ENCODE measurements around the gene FHL3. TPM values are rescaled to one million over a fixed set of nuclear protein-coding genes. Genes with fewer than 3 reads are reported as not detected.

Gene FHL3
- total RNA-seq, 1 donor from 2014 or later = 22.4 TPM

DNA sequence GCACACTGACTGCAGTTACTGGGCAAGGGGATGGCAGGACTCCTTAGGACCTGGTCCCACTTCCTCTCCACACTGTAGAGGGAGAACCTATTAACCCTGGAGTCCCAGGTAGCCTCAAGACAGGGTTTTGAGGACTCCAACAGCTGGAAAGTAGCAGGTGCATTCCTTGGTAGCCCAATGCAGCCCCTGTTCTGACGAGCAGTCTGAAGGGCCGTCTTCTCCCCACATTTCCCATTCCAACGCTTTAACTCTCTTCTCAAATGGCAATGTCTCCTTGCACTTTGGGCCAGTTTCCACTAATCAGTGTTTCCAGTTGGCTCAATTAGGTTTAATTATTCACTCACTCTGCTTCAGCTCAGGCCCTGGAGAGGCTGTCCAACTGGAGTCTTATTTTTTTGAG lies 49.6 kb downstream of the FHL3 start:
- Histone ChIP-seq H3K9me3 (no peaks in the 10 kb centered on the region), H3K4me1 (no peaks in the 10 kb centered on the region), H3K4me3 (no peak overlapping the region), H3K27ac (no peak overlapping the region), H3K27me3 (no peaks in the 10 kb centered on the region), H3K36me3 (peaks cover 45% of the 10 kb centered on the region)
- no peak for DNase-seq
- no peak for ATAC-seq
- TF ChIP-seq, protein P1, sequence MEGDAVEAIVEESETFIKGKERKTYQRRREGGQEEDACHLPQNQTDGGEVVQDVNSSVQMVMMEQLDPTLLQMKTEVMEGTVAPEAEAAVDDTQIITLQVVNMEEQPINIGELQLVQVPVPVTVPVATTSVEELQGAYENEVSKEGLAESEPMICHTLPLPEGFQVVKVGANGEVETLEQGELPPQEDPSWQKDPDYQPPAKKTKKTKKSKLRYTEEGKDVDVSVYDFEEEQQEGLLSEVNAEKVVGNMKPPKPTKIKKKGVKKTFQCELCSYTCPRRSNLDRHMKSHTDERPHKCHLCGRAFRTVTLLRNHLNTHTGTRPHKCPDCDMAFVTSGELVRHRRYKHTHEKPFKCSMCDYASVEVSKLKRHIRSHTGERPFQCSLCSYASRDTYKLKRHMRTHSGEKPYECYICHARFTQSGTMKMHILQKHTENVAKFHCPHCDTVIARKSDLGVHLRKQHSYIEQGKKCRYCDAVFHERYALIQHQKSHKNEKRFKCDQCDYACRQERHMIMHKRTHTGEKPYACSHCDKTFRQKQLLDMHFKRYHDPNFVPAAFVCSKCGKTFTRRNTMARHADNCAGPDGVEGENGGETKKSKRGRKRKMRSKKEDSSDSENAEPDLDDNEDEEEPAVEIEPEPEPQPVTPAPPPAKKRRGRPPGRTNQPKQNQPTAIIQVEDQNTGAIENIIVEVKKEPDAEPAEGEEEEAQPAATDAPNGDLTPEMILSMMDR (IDR thresholded peaks at IDR 0.05) = no peak
- intact Hi-C loops (cut with DNase I) = no loop called here

GRCh38 chr1:37954316-37954971 lies 50.9 kb downstream of the FHL3 start:
- TF ChIP-seq, protein P1 (IDR thresholded peaks at IDR 0.05) = no peak
- H3K27me3 ChIP-seq = no peaks in the 10 kb centered on the region
- H3K27ac ChIP-seq = no peak overlapping the region
- no peak overlapping the region for H3K4me3 ChIP-seq
- H3K9me3 ChIP-seq = no peaks in the 10 kb centered on the region
- ATAC-seq (no peak), DNase-seq (peak; percentile 27)
- H3K4me1 ChIP-seq = no peaks in the 10 kb centered on the region
- peaks cover 33% of the 10 kb centered on the region for H3K36me3 ChIP-seq
- intact Hi-C loops (cut with DNase I) = no loop called here

DNA sequence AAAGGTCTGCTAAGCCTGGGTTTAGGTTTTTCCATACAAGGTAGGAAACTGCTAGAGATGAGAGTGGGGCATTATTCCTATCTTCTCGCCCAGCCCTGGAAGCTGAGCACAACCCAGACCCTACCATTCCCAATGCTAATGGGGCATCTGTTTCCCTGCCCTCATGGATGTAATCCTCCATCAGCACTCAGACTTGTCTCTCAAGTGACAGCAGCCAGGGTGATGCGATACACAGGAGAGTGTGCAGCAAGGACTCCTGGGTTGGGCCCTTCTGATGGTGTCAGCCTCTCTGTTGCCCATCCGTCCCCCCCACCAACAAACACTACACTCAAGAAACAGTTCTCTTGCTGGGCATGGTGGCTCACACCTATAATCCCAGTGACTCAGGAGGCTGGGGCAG lies 52.6 kb downstream of the FHL3 start:
- TF ChIP-seq, protein P1 (IDR thresholded peaks at IDR 0.05) = no peak
- H3K4me3 ChIP-seq = no peak overlapping the region
- DNase-seq (no peak), ATAC-seq (no peak)
- no peaks in the 10 kb centered on the region for H3K27me3 ChIP-seq
- H3K9me3 ChIP-seq = no peaks in the 10 kb centered on the region
- H3K27ac ChIP-seq = no peak overlapping the region
- peaks cover 16% of the 10 kb centered on the region for H3K36me3 ChIP-seq
- intact Hi-C loops (cut with DNase I) = no loop called here
- H3K4me1 ChIP-seq = no peaks in the 10 kb centered on the region

DNA sequence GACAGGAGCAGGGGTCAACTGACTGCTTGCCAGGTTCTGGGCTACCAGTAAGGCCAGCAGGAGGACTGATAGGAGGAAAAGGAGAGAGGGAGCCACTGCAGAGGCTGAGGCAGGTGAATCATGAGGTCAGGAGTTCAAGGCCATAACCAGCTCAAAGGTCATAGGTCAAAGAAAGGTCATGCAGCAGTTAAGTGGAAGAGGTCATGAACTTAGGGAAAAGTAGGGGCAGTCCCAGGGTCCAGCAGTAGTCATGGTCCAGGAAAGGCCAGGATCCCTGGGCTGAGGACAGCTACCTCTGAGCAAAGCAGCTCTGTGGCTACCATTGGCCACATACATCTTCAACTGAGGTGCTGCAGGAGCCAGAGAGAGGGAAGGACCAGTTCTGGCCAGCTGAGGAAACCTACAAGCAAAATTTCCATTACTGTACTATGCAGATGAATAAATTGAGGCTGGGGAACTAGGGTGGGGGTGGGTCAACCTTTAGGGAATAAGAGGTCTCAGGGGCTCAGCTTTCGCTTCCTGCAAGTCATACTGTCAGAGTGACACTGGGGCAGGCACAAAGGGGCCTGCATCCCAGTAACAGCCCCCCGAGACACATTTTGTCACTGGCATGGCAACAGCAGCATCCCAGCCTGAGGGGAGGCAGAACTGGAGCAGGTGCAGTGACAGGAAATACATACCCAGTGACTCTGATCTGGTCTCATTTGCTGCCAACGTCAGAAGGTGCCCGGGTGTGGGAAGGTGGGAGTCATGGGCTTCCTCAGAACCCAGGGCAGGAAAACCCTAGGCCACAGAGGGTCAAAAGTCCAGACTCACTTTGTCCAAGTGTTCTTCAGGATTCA lies 53.3 kb downstream of the FHL3 start:
- TF ChIP-seq, protein P1 (IDR thresholded peaks at IDR 0.05) = no peak
- Histone ChIP-seq H3K4me3 (no peak overlapping the region), H3K27ac (no peak overlapping the region), H3K4me1 (peaks cover 6% of the 10 kb centered on the region), H3K9me3 (no peaks in the 10 kb centered on the region), H3K36me3 (peaks cover 9% of the 10 kb centered on the region), H3K27me3 (no peaks in the 10 kb centered on the region)
- DNase-seq = peak; percentile 32
- no peak for ATAC-seq
- intact Hi-C loops (cut with DNase I) = no loop called here

DNA sequence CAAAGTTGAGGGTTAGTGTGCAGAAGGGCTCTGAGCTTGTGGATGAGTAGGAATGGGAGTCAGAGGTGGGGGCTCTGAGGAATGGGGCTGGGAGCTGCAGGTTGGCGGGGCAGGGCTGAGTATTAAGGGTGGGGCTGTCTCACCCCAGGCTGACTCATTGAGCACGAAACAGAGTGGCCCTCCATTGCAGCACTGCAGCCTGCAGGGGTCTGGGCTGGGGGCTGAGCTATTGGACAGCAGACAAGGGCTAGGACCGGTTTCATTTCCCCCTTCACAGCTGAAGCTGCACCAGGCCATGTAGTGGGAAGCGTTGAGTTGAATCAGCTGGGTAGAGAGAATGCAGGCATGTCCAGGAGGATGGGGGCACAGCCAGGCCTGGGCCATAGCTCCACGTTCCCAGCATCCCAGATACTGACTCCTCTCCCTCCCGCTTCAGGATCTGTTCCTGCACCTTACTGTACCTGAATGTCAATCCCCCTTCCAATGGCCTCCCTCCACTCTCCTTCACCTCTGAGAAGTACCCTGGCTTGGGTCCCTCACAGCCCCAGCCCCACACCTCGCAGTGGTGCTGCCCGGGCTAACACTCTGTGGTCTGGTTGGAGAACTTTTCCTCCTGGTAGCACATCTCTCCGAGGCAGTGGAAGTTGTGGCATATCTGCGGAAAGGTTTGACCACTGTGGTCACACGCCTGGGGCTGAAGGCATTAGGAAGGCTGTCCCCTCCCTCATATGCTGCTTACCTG lies 54.1 kb downstream of the FHL3 start:
- H3K9me3 ChIP-seq = no peaks in the 10 kb centered on the region
- peaks cover under 1% of the 10 kb centered on the region for H3K36me3 ChIP-seq
- no peak for ATAC-seq
- peaks cover 7% of the 10 kb centered on the region for H3K4me1 ChIP-seq
- H3K27me3 ChIP-seq = no peaks in the 10 kb centered on the region
- no peak overlapping the region for H3K27ac ChIP-seq
- intact Hi-C loops (cut with DNase I) = no loop called here
- DNase-seq = peak; percentile 33
- H3K4me3 ChIP-seq = no peak overlapping the region
- TF ChIP-seq, protein P1 (IDR thresholded peaks at IDR 0.05) = no peak

All from upper lobe of right lung (tissue), 1 donor.